Mesenteric fat pad (tissue), 1 donor: ENCODE measurements around the gene C12orf75. TPM values are rescaled to one million over a fixed set of nuclear protein-coding genes. Genes with fewer than 3 reads are reported as not detected.

ENCODE experiments used
- DNase-seq: peaks from one replicate; pipeline ENCODE4 v3.0.0-alpha.2; 2020; ENCODE audit warnings: low spot score
- total RNA-seq: library from RNA; stranded (reverse); fragmentation: NEBNext Ultra II Directional; extraction: Animal tissue kit (Norgen Biotek cat#: 25700); gene quantifications from one replicate; pipeline ENCODE4 v1.2.1, GENCODE V29; 2021
- donor health status: DM: yes; HTN: yes; CAD: no.

Gene C12orf75
- total RNA-seq, 1 donor from 2014 or later, result 8.9 TPM

DNA sequence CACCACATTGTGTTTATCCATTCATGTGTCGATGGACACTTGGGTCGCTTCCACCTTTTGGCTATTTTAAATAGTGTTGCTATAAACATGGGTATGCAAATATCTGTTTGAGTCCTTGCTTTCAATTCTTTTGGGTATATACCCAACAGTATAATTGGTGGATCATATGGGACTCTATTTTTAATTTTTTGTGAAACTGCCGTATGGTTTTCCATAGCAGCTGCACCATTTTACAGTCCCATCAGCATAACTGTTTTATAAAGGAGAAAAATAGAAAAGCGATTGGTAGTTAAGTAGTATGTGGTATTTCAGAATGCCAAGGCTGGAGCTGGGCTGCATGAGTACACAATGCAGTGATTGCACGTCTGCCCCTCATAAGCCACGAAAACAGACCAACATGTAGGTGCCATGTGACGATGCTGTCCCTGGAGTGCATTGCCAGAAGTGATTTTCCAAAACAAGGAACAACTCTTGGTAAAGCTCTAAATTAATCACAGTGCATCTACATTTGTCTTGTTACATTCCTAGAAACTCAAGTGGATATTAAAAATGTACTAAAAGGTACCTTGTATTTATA is 83.5 kb downstream of the C12orf75 start:
- no peak for DNase-seq

DNA sequence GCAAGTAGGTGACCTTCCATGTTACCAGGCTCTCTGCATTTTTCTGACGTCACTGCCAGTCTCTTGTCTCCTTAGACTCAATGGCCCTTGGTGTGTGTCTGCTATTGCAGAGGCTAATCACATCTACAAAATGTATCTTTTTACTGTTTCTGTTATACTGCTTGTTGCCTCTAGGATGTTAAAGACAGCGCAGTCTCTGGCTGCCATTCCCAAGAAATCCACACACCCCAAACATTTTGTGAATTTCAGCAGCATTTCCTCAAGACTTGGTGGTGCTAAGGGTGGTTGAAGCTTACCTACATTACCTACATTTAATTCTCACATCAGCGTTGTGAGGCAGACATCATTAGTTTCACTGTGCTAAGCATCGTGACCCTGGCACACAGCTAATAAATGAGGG is 87.2 kb downstream of the C12orf75 start:
- no peak for DNase-seq

DNA sequence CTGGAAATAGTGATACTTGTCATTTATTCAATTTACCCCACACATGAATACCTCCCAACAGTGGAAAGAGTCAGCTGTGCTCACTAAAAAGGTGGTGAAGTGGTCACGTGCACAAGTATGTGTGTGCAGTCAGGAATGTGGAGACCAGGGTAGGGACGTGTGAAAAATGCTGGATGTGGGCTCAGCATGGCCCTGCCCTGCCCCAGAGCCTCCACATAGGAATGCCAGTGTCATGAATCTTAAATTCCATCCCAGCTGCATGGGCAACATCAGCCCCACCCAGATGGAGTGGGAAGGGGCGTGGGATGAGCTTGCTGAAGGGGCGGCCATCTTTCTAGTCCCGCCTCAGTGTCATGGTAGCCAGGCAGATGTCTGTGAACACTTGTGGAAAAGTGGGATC is 87.7 kb downstream of the C12orf75 start:
- no peak for DNase-seq

DNA sequence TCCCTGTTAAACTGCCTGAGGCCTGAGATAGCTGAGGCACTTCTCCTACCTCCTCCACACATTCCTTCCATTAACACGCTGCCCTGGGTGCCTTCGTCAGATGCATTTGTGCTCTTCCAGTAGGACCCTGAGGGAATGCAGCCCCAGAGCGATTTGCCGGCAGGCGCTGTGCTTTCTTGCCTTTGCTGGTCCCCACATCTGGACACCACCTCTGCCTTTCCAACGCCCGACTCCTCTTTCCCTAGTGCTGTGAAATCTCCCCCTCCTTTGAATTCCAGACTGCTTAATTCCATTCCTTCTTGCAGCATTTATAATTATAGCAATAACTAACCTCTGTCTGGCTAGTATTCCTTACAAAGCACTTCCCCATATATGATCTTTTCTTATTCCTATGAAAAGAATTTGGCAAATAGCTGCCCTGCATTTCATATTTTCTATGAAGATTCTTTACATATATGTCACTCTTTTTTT is 88.4 kb downstream of the C12orf75 start:
- no peak for DNase-seq

DNA sequence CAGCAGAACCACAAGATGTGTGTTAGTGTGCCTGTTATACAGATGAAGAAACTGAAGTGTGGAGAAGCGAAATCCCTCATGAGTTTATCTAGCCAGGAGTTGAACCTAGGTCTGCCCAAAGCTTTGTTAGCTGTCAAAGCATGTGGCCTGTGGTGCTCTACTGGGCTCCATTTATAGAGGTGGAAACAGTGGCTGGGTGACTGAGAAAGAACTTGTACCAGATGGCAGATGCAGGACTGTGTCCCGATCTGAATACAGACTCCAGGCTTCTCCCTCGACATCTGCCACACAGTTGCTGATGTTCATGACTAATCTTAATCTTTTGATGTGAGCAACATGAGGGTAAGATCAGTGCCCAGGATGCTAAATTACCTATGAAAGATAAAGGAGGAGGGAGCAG is 89.1 kb downstream of the C12orf75 start:
- no peak for DNase-seq

DNA sequence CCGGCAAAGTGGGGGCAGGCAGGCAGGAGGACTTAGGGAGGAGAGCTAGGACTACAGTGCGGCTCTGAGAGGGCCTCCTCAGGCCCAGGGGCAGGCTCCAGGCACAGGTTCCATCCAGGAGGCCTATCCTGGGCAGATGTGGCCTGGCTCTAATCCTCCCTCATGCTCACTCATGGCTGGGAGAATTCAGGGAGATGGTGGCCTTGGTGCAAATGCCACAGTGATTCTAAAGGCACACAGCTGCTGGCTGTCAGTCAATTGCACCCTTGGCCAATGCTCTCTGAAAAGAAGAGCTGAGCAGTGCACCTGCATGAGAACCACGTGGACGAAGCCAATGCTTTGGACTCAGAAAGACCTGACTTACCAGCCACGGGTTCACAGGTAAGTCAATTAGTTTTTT is 89.6 kb downstream of the C12orf75 start:
- DNase-seq, result no peak

DNA sequence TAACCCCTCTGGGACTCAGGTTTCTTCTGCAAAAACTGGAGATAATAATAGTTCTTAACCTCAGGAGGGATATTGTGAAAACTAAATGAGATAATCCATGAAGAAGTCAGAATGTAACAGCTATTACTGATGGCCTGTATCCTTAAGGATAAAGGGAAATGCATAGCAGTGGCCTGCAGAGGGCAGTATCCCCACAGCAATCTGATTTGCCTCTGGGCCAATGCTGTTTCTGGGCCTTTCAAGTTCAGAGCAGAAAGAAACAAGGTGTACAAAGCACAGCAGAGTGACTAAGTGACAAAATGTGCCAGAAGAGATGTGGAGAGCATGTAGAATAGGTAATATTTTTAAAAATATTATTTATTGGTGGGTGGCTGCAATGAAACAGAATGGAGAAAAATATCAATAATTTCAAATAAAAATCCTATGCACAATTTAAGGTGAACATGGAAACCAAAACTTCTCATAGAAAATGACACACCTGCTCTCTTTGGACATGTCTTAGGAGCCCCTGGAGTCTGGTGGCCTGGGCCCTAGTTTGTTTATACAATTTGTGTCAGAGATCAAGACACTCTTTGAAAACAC is 90.3 kb downstream of the C12orf75 start:
- no peak for DNase-seq

Other genes starting within 250 kb of the C12orf75 start
- 21.1 TPM for gene ALDH1L2, start 246.2 kb upstream of the C12orf75 start, total RNA-seq
- 62.3 TPM for gene WASHC4, start 223.0 kb upstream of the C12orf75 start, total RNA-seq
- gene APPL2, start 94.5 kb upstream of the C12orf75 start, total RNA-seq, result 55.1 TPM